ENCODE data around the gene C11orf98.

The C11orf98 gene

DNA sequence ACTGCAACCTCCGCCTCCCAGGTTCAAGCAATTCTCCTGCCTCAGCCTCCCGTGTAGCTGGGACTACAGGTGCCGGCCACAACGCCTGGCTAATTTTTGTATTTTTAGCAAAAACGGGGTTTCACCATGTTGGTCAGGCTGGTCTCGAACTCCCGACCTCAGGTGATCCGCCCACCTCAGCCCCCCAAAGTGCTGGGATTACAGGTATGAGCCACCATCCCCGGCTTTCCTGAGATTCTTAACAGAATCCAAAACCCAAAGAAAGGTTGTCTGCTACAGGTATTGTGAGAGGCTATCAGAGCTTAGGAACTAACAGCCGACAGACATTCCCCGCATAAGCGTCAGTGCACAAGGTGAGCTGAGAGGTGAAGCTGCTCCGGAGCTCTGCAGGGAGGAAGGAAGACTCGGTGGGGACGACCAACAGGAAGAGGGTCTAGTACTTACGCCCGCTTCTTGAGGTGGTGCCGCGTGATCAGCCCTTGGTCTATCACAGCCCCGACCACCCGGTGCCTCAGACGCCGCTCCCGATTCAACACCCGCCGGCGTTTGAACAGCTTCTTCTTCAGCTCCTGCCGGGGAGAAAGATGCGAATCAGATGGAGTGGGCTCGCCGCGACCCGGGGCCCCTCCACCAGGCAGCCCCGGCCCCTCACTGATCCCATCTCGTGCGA lies 470 bp downstream of the C11orf98 start:
- H3K4me3 ChIP-seq (ENCODE audit: low read length), result peak overlapping the region; percentile 97
- peak; percentile 69 for DNase-seq
- H3K79me2 ChIP-seq (ENCODE audit: low read length), result peaks cover 36% of the 10 kb centered on the region
- H3K27me3 ChIP-seq (replicated peaks; ENCODE audit: insufficient read depth, low read length), result no peaks in the 10 kb centered on the region
- H3K36me3 ChIP-seq (replicated peaks; ENCODE audit: insufficient read depth, low read length), result no peaks in the 10 kb centered on the region; the same call in 1 of the 2 replicates
- peaks cover 36% of the 10 kb centered on the region for H3F3A ChIP-seq (ENCODE audit: insufficient read depth, low read length)
- H4K20me1 ChIP-seq (ENCODE audit: insufficient read depth, low read length), result no peaks in the 10 kb centered on the region
- peak overlapping the region; percentile 83 for H3K9ac ChIP-seq (ENCODE audit: low read length)
- no peaks in the 10 kb centered on the region for H3K9me2 ChIP-seq (replicated peaks; ENCODE audit: insufficient read depth, low read length)
- H2AFZ ChIP-seq (ENCODE audit: low read length), result peak overlapping the region; percentile 98
- peak overlapping the region; percentile 67; the same call in 1 of the 2 replicates for H3K27ac ChIP-seq (ENCODE audit: low read length)
- H3K9me3 ChIP-seq (replicated peaks; ENCODE audit: insufficient read depth, low read length), result no peaks in the 10 kb centered on the region
- TF ChIP-seq EZH2phosphoT487 (IDR thresholded peaks at IDR 0.05; ENCODE audit: low read length) (no peak), EZH2 (optimal IDR thresholded peaks at IDR 0.05; ENCODE audit: low read depth, low read length) (no peak)
- TF ChIP-seq, protein P1, sequence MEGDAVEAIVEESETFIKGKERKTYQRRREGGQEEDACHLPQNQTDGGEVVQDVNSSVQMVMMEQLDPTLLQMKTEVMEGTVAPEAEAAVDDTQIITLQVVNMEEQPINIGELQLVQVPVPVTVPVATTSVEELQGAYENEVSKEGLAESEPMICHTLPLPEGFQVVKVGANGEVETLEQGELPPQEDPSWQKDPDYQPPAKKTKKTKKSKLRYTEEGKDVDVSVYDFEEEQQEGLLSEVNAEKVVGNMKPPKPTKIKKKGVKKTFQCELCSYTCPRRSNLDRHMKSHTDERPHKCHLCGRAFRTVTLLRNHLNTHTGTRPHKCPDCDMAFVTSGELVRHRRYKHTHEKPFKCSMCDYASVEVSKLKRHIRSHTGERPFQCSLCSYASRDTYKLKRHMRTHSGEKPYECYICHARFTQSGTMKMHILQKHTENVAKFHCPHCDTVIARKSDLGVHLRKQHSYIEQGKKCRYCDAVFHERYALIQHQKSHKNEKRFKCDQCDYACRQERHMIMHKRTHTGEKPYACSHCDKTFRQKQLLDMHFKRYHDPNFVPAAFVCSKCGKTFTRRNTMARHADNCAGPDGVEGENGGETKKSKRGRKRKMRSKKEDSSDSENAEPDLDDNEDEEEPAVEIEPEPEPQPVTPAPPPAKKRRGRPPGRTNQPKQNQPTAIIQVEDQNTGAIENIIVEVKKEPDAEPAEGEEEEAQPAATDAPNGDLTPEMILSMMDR (IDR thresholded peaks at IDR 0.05; ENCODE audit: low read length), result no peak
- H3K4me1 ChIP-seq (ENCODE audit: low read length), result peaks cover 5% of the 10 kb centered on the region; the same call in 1 of the 2 replicates
- H3K4me2 ChIP-seq (ENCODE audit: low read depth, low read length), result peak overlapping the region; percentile 70; the same call in 1 of the 2 replicates

DNA sequence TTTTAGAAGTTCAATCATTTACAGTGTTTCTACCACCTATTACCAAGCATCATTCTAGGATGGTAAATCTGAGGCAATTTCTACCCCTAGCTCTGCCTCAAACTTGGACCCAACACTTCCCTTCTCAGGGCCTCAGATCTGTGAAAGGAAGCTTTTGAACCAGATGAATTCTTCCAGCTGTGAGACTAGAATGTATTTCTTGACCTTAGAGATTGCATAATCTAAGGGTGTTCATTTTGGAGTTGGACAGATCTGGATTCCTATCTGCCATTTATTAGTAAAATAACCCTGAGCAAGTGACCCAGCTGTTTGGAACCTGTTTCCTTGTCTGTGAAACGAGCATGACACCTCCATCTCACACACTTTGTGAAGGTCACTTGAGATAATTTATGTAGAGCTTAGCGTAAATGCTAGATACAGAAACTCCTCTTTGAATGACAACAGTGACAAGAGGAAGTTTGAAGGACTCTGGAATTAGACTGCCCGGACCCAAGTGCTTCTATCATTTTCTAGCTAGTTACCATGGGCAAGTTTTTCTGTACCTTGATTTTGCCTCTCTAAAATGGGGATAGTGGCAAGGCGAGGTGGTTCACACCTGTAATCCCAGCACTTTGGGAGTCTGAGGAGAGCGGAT lies 8.1 kb downstream of the C11orf98 start:
- TF ChIP-seq EZH2 (optimal IDR thresholded peaks at IDR 0.05; ENCODE audit: low read depth, low read length), result no peak
- TF ChIP-seq EZH2phosphoT487 (IDR thresholded peaks at IDR 0.05; ENCODE audit: low read length), result no peak
- TF ChIP-seq, protein P1 (IDR thresholded peaks at IDR 0.05; ENCODE audit: low read length), result no peak
- H4K20me1 ChIP-seq (ENCODE audit: insufficient read depth, low read length), result no peaks in the 10 kb centered on the region
- H2AFZ ChIP-seq (ENCODE audit: low read length), result 0 out of 2 replicates have a peak overlapping the region, but pooled peaks have one; percentile 9
- DNase-seq, result no peak
- H3K9me3 ChIP-seq (replicated peaks; ENCODE audit: insufficient read depth, low read length), result no peaks in the 10 kb centered on the region
- no peaks in the 10 kb centered on the region for H3K36me3 ChIP-seq (replicated peaks; ENCODE audit: insufficient read depth, low read length)
- H3K27me3 ChIP-seq (replicated peaks; ENCODE audit: insufficient read depth, low read length), result no peaks in the 10 kb centered on the region
- H3K27ac ChIP-seq (ENCODE audit: low read length), result no peak overlapping the region
- H3K79me2 ChIP-seq (ENCODE audit: low read length), result peaks cover 12% of the 10 kb centered on the region
- 0 out of 2 replicates have a peak, but pooled peaks cover 4% of the 10 kb centered on the region for H3K4me1 ChIP-seq (ENCODE audit: low read length)
- H3F3A ChIP-seq (ENCODE audit: insufficient read depth, low read length), result peaks cover 11% of the 10 kb centered on the region
- no peak overlapping the region for H3K4me3 ChIP-seq (ENCODE audit: low read length)
- no peaks in the 10 kb centered on the region for H3K9me2 ChIP-seq (replicated peaks; ENCODE audit: insufficient read depth, low read length)
- H3K4me2 ChIP-seq (ENCODE audit: low read depth, low read length), result no peak overlapping the region
- no peak overlapping the region for H3K9ac ChIP-seq (ENCODE audit: low read length)

DNA sequence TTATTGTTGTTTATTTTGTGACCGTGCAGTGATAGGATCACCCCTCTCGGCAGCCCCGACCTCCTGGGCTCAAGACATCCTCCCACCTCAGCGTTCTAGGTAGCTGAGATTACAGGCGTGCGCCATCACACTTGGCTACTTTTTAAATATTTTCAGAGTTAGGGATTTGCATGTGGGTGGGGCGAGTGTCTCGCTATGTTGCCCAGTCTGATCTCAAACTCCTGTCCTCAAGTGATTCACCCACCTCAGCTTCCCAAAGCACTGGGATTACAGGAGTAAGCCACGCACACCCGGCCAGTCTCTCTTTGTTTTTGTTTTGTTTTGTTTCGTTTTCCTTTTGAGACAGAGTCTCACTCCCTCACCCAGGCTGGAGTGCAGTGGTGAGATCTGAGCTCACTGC lies 10.7 kb downstream of the C11orf98 start:
- no peak overlapping the region for H3K4me3 ChIP-seq (ENCODE audit: low read length)
- DNase-seq, result no peak
- TF ChIP-seq EZH2 (optimal IDR thresholded peaks at IDR 0.05; ENCODE audit: low read depth, low read length), result no peak
- H3K36me3 ChIP-seq (replicated peaks; ENCODE audit: insufficient read depth, low read length), result no peaks in the 10 kb centered on the region
- no peak overlapping the region for H3K9ac ChIP-seq (ENCODE audit: low read length)
- H3K27me3 ChIP-seq (replicated peaks; ENCODE audit: insufficient read depth, low read length), result no peaks in the 10 kb centered on the region
- H3K27ac ChIP-seq (ENCODE audit: low read length), result no peak overlapping the region
- no peaks in the 10 kb centered on the region for H4K20me1 ChIP-seq (ENCODE audit: insufficient read depth, low read length)
- peak overlapping the region; percentile 76 for H2AFZ ChIP-seq (ENCODE audit: low read length)
- H3K4me2 ChIP-seq (ENCODE audit: low read depth, low read length), result peak overlapping the region; percentile 41; the same call in 1 of the 2 replicates
- H3K4me1 ChIP-seq (ENCODE audit: low read length), result 0 out of 2 replicates have a peak, but pooled peaks cover 4% of the 10 kb centered on the region
- peaks cover 11% of the 10 kb centered on the region for H3F3A ChIP-seq (ENCODE audit: insufficient read depth, low read length)
- peaks cover 30% of the 10 kb centered on the region for H3K79me2 ChIP-seq (ENCODE audit: low read length)
- no peaks in the 10 kb centered on the region for H3K9me3 ChIP-seq (replicated peaks; ENCODE audit: insufficient read depth, low read length)
- no peaks in the 10 kb centered on the region for H3K9me2 ChIP-seq (replicated peaks; ENCODE audit: insufficient read depth, low read length)
